ENCODE results near the gene ATOH8. TPM values are rescaled to one million over a fixed set of nuclear protein-coding genes. Genes with fewer than 3 reads are reported as not detected.

Gene ATOH8
- total and polyA plus RNA-seq, 4 donors = 38.6 to 63.3 (median 50.5) TPM

GRCh38 chr2:85710687-85711577 lies 42.9 kb upstream of the ATOH8 start:
- Histone ChIP-seq H3K27ac (ENCODE audit: low read depth in 1 of 2, low read length in 1 of 2) (peak overlapping the region; percentile 76 to 96), H3K4me3 (no peak overlapping the region), H3K9ac (ENCODE audit: insufficient read depth in 1 of 2, low read length in 2 of 2) (no peak overlapping the region), H3K36me3 (ENCODE audit: control insufficient read depth in 4 of 4, insufficient read depth in 4 of 4, low read length in 4 of 4) (no peaks in the 10 kb centered on the region), H3K4me1 (ENCODE audit: control insufficient read depth in 5 of 5, insufficient read depth in 5 of 5, low read length in 5 of 5) (peaks cover 3 to 48% (median 33%) of the 10 kb centered on the region in 5 donors), H3K9me3 (ENCODE audit: control insufficient read depth in 4 of 4, insufficient read depth in 3 of 4, low read length in 3 of 4) (no peaks in the 10 kb centered on the region), H3K27me3 (ENCODE audit: control insufficient read depth in 3 of 3, insufficient read depth in 3 of 3, low read length in 2 of 3) (no peaks in the 10 kb centered on the region)
- DNase-seq = peak; percentile 64 to 79 (median 69)
- ATAC-seq (ENCODE audit: insufficient read depth, low FRiP score) = peak; percentile 65
- WGBS, 2 donors = 31 to 43% methylated on average over 19 of the region's 19 CpGs
- no peak for TF ChIP-seq CTCF (IDR thresholded peaks at IDR 0.05; ENCODE audit: control extremely low read depth, extremely low read depth)

- whole genome bisulfite sequencing, 2 donors = 36 to 47% methylated on average over 8 of the region's 8 CpGs
- no peak for DNase-seq
- Histone ChIP-seq H3K4me1 (ENCODE audit: control insufficient read depth in 5 of 5, insufficient read depth in 5 of 5, low read length in 5 of 5) (peaks cover 3 to 46% (median 31%) of the 10 kb centered on the region in 5 donors), H3K9ac (ENCODE audit: insufficient read depth in 1 of 2, low read length in 2 of 2) (no peak overlapping the region), H3K36me3 (ENCODE audit: control insufficient read depth in 4 of 4, insufficient read depth in 4 of 4, low read length in 4 of 4) (no peaks in the 10 kb centered on the region), H3K27me3 (ENCODE audit: control insufficient read depth in 3 of 3, insufficient read depth in 3 of 3, low read length in 2 of 3) (no peaks in the 10 kb centered on the region), H3K4me3 (no peak overlapping the region), H3K9me3 (ENCODE audit: control insufficient read depth in 4 of 4, insufficient read depth in 3 of 4, low read length in 3 of 4) (no peaks in the 10 kb centered on the region), H3K27ac (ENCODE audit: low read depth in 1 of 2, low read length in 1 of 2) (peak overlapping the region; percentile 71 to 96)
- ATAC-seq (ENCODE audit: insufficient read depth, low FRiP score) = no peak
- TF ChIP-seq CTCF (IDR thresholded peaks at IDR 0.05; ENCODE audit: control extremely low read depth, extremely low read depth) = no peak
Observed at GRCh38 chr2:85711578-85712060, 42.2 kb upstream of the ATOH8 start.

- Histone ChIP-seq H3K9ac (ENCODE audit: insufficient read depth in 1 of 2, low read length in 2 of 2) (peak overlapping the region in 1 of 2 donors; percentile 1), H3K36me3 (ENCODE audit: control insufficient read depth in 4 of 4, insufficient read depth in 4 of 4, low read length in 4 of 4) (no peaks in the 10 kb centered on the region), H3K27ac (ENCODE audit: low read depth in 1 of 2, low read length in 1 of 2) (peak overlapping the region; percentile 77 to 97), H3K4me1 (ENCODE audit: control insufficient read depth in 5 of 5, insufficient read depth in 5 of 5, low read length in 5 of 5) (peaks cover 3 to 41% (median 26%) of the 10 kb centered on the region in 5 donors), H3K27me3 (ENCODE audit: control insufficient read depth in 3 of 3, insufficient read depth in 3 of 3, low read length in 2 of 3) (no peaks in the 10 kb centered on the region), H3K9me3 (ENCODE audit: control insufficient read depth in 4 of 4, insufficient read depth in 3 of 4, low read length in 3 of 4) (no peaks in the 10 kb centered on the region), H3K4me3 (no peak overlapping the region)
- TF ChIP-seq CTCF (IDR thresholded peaks at IDR 0.05; ENCODE audit: control extremely low read depth, extremely low read depth) = no peak
- 14 to 21% methylated on average over 15 of the region's 15 CpGs for WGBS, 2 donors
- DNase-seq = no peak
- no peak for ATAC-seq (ENCODE audit: insufficient read depth, low FRiP score)
Observed at GRCh38 chr2:85712336-85712735, 41.5 kb upstream of the ATOH8 start.

All from lung (tissue), 12 donors.